Nephron (organoid): ENCODE results near the gene CHST11.

ENCODE experiments used
- H3K27ac Mint-ChIP-seq, 3 experiments: 2 replicates each; pipeline ENCODE4 v1.8.0; 2020; ENCODE audit warnings: mixed read lengths in 3 of 3, mild to moderate bottlenecking in 2 of 3, moderate library complexity in 1 of 3
- H3K27me3 Mint-ChIP-seq: 2 replicates; pipeline ENCODE4 v1.8.0; 2021; ENCODE audit warnings: low read depth, mild to moderate bottlenecking, moderate library complexity, mixed read lengths
- H3K36me3 Mint-ChIP-seq: 2 replicates; pipeline ENCODE4 v1.8.0; 2020; ENCODE audit warnings: low read depth, mixed read lengths
- H3K4me1 Mint-ChIP-seq: 2 replicates; pipeline ENCODE4 v1.8.0; 2020; ENCODE audit warnings: mixed read lengths
- H3K4me3 Mint-ChIP-seq, 3 experiments: 2 replicates each; pipeline ENCODE4 v1.8.0; 2020; ENCODE audit warnings: mild to moderate bottlenecking in 3 of 3, mixed read lengths in 3 of 3, moderate library complexity in 2 of 3
- H3K9me3 Mint-ChIP-seq: 2 replicates; pipeline ENCODE4 v1.8.0; 2020; ENCODE audit warnings: mixed read lengths
- TF ChIP-seq, protein P1 (sequence below), 3 experiments: fragments of 200-600 bp; sonication (generic); IDR thresholded peaks; one replicate each; pipeline ENCODE4 v1.5.0; 2021; ENCODE audit warnings: antibody characterized with exemption in 3 of 3; ENCODE audit not compliant: unreplicated experiment in 3 of 3

The CHST11 gene

DNA sequence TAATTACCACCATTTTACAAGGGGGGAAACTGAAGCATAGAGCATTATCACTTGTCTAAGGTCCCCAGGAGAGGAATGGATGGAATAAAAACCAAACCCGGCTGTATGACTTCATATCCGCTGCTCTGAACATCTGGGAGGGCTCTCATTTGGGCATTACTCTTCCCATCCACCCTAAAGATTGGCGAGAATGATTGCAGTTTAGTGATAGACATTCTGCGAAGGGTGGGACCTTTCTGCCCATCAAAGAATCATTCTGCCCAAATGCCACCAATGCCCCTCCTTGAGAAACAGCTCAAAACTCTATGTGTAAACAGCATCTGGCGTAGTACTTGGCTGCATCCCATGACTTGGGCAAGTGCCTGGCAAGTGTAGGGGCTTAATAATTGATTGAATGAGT, 11.6 kb downstream of the CHST11 start:
- H3K36me3 Mint-ChIP-seq = no peaks in the 10 kb centered on the region
- no peak overlapping the region for H3K4me3 Mint-ChIP-seq
- H3K27me3 Mint-ChIP-seq = peaks cover 3% of the 10 kb centered on the region
- TF ChIP-seq, protein P1, sequence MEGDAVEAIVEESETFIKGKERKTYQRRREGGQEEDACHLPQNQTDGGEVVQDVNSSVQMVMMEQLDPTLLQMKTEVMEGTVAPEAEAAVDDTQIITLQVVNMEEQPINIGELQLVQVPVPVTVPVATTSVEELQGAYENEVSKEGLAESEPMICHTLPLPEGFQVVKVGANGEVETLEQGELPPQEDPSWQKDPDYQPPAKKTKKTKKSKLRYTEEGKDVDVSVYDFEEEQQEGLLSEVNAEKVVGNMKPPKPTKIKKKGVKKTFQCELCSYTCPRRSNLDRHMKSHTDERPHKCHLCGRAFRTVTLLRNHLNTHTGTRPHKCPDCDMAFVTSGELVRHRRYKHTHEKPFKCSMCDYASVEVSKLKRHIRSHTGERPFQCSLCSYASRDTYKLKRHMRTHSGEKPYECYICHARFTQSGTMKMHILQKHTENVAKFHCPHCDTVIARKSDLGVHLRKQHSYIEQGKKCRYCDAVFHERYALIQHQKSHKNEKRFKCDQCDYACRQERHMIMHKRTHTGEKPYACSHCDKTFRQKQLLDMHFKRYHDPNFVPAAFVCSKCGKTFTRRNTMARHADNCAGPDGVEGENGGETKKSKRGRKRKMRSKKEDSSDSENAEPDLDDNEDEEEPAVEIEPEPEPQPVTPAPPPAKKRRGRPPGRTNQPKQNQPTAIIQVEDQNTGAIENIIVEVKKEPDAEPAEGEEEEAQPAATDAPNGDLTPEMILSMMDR (IDR thresholded peaks at IDR 0.05; ENCODE audit: unreplicated experiment in 3 of 3) = no peak
- H3K27ac Mint-ChIP-seq = no peak overlapping the region
- H3K4me1 Mint-ChIP-seq = peaks cover 15% of the 10 kb centered on the region
- H3K9me3 Mint-ChIP-seq = no peaks in the 10 kb centered on the region

DNA sequence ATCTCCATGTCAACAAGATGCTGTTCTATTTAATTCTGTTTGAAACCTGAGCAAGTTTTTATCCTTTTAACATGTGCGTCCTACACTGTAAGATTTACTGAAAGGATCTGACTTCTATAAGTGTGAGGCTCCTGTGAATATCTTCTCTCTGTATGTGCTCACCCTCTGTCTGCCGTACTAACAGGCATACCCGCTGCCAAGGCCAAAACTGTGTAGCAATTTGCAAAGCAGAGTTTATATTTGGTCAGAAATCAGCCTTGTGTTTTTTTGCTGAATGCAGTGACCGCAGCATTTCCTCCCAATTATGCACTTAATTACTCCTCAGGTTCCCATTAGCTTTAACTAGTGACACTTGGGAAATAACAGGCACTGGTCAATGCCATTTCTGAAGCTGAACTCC, 12.3 kb downstream of the CHST11 start:
- no peak overlapping the region for H3K4me3 Mint-ChIP-seq
- H3K27ac Mint-ChIP-seq = no peak overlapping the region
- no peaks in the 10 kb centered on the region for H3K36me3 Mint-ChIP-seq
- no peaks in the 10 kb centered on the region for H3K9me3 Mint-ChIP-seq
- TF ChIP-seq, protein P1 (IDR thresholded peaks at IDR 0.05; ENCODE audit: unreplicated experiment in 3 of 3) = no peak
- peaks cover 14% of the 10 kb centered on the region for H3K4me1 Mint-ChIP-seq
- H3K27me3 Mint-ChIP-seq = no peaks in the 10 kb centered on the region

DNA sequence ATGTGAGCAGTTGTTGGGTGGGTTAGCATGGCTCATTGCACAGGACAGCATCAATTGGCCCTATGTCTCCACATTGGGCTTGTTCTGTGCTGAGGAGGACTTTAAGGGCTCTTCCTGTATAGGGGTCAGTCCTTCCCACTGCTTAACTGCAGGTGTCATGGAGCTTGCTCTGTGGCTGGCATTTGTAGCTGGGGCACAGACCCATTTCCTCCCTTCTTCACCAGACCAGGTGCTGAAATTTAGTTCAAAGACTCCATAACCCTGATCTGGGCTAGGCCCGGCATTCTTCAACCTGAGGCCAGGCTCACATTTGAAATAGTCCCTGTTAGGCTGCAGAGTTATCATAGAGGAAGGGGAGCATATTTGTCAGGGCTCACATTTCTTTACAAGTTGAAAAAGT, 12.8 kb downstream of the CHST11 start:
- Mint-ChIP-seq H3K36me3 (no peaks in the 10 kb centered on the region), H3K4me1 (peaks cover 15% of the 10 kb centered on the region), H3K4me3 (no peak overlapping the region), H3K9me3 (no peaks in the 10 kb centered on the region), H3K27ac (no peak overlapping the region), H3K27me3 (no peaks in the 10 kb centered on the region)
- TF ChIP-seq, protein P1 (IDR thresholded peaks at IDR 0.05; ENCODE audit: unreplicated experiment in 3 of 3) = no peak

DNA sequence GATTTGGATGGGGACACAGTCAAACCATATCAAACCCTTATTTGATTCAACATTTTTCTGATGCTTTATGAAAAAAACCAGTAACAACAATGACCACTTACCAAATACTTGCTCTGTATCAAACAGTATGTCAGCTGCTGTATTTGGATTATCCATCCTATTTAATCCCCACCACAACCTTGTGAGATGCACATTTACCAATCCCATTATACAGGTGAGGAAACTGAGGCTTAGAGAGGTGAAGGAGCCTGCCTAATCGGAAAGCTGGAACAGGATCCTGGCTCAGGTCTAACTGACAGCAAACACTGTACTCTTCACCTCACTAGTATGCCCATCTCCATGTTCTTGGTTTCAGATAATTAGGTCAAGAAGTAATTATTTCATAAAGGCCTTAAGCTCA, 13.8 kb downstream of the CHST11 start:
- TF ChIP-seq, protein P1 (IDR thresholded peaks at IDR 0.05; ENCODE audit: unreplicated experiment in 3 of 3) = no peak
- Mint-ChIP-seq H3K36me3 (no peaks in the 10 kb centered on the region), H3K4me3 (no peak overlapping the region), H3K4me1 (peaks cover 15% of the 10 kb centered on the region), H3K27me3 (no peaks in the 10 kb centered on the region), H3K27ac (no peak overlapping the region), H3K9me3 (no peaks in the 10 kb centered on the region)

DNA sequence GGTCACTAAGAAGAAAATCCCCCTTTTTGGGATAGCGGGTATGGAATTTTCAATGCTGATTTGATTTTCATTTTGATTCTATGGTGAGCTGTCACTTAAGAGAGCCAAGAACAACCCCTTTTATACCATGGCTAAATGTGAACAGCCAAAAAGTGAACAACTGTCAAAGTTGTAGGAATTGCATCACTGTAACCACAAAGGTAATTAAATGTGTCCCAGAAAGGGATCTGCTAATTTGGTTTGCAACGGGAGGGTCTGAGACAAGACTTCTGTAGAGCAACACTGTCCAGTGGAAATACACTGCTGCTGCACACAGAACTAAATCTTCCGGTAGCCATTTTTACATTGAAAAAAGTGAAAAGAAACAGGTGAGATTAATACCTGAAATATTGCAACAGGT, 14.6 kb downstream of the CHST11 start:
- Mint-ChIP-seq H3K4me1 (peaks cover 15% of the 10 kb centered on the region), H3K4me3 (no peak overlapping the region), H3K36me3 (no peaks in the 10 kb centered on the region), H3K27ac (no peak overlapping the region), H3K27me3 (no peaks in the 10 kb centered on the region), H3K9me3 (no peaks in the 10 kb centered on the region)
- TF ChIP-seq, protein P1 (IDR thresholded peaks at IDR 0.05; ENCODE audit: unreplicated experiment in 3 of 3) = no peak

DNA sequence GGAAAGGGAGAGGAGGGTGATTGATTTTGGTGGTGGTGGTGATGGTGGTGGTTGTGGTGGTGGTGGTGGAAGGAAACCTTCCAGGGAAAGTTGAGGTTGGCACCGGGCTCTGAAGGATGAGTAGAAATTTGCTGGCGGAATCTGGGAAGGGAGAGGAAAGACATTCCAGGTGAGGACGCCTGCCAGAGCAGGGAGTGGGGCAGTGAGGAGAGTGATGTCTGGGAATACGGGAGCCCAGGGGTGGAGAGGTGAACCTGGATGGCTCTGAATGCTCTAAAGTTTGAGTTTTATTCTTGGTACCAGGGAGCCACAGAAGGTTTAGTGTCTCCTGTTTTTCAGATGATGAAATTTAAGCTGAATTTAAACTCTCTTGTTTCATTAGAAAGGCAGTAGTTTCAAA, 16.0 kb downstream of the CHST11 start:
- peaks cover 15% of the 10 kb centered on the region for H3K4me1 Mint-ChIP-seq
- no peaks in the 10 kb centered on the region for H3K36me3 Mint-ChIP-seq
- no peaks in the 10 kb centered on the region for H3K9me3 Mint-ChIP-seq
- H3K4me3 Mint-ChIP-seq = no peak overlapping the region
- H3K27me3 Mint-ChIP-seq = no peaks in the 10 kb centered on the region
- TF ChIP-seq, protein P1 (IDR thresholded peaks at IDR 0.05; ENCODE audit: unreplicated experiment in 3 of 3) = no peak
- H3K27ac Mint-ChIP-seq = no peak overlapping the region
